Vagina (tissue), 2 donors: ENCODE data around the gene LRRC3.

Source experiments
- CTCF ChIP-seq, 3 experiments: fragments of 450-650 bp in 2 of 3; fragments of 200-600 bp in 1 of 3; sonication (generic) in 1 of 3; IDR thresholded peaks; one replicate each; pipeline ENCODE4 v1.5.1; 2017 to 2019; ENCODE audit warnings: antibody characterized with exemption in 3 of 3, mild to moderate bottlenecking in 2 of 3, moderate library complexity in 2 of 3
- POLR2A ChIP-seq, 2 donors: fragments of 450-650 bp; IDR thresholded peaks; one replicate each; pipeline ENCODE4 v1.6.1; 2017; ENCODE audit warnings: antibody characterized with exemption in 2 of 2, mild to moderate bottlenecking in 2 of 2, moderate library complexity in 2 of 2
- POLR2AphosphoS5 ChIP-seq, 2 donors: sonication (generic); formaldehyde crosslinking; IDR thresholded peaks; one replicate each; pipeline ENCODE4 v1.9.0; 2017; ENCODE audit warnings: antibody characterized with exemption in 2 of 2, mild to moderate bottlenecking in 2 of 2, low read depth in 1 of 2; ENCODE audit not compliant: insufficient read depth in 1 of 2

GRCh38 chr21:44431300-44431699 is 24.0 kb upstream of the LRRC3 start:
- TF ChIP-seq CTCF (IDR thresholded peaks at IDR 0.05) (no peak), POLR2A (IDR thresholded peaks at IDR 0.05) (no peak), POLR2AphosphoS5 (IDR thresholded peaks at IDR 0.05; ENCODE audit: insufficient read depth in 1 of 2, low read depth in 1 of 2) (no peak)
